ENCODE results near the gene PID1.

Gene PID1

DNA sequence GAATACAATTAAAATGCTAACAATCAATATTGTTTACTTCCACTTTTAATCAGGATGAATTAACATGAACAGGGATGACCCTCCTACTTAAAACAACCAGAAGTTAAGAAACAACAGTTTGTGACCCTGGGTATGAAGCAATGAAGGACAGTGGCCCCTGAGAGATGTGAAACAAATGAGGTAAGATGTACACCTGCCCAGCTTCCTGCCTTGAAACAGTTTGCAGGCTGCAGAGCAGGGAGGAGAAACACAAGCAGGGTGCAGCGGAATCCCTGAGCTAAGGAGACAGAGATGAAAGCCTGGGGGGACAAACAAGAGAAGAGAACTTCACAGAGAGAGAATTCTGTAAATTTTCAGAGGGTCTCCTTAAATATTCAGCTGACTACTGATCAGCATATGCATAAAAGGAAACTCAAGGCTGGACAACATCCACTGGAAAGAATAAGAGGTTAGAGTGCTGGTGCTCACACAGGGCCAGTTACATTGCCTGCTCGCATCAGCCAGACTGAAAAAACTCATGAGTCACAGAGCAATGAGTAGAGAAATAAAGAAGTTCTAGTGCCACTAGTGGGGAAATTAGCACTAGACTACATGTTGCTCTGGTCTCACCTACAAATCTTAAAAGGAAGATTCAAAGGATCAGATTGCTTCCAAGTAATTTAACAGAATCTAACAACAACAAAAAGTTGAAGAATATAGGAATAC is 106.4 kb downstream of the PID1 start:
- no peak for DNase-seq (ENCODE audit: low spot score)

DNA sequence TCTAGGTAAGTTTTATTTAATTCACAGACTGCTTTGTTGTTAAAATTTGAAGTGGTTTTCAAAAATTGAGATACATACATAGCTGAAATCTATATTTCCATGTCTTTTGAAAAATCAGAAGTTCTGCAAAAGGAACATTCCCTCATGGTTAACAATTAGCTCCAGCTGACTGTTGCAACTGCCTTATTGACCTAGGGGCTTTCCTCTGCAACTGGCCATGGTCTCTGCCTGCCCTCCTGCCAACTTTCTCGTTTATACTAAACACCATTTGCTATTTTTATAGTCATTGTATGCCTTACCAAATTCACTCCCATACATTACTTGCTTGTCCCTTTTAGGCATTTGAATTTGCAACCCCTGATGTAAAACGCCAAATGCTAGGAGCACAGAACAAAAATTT is 107.2 kb downstream of the PID1 start:
- DNase-seq (ENCODE audit: low spot score): no peak

DNA sequence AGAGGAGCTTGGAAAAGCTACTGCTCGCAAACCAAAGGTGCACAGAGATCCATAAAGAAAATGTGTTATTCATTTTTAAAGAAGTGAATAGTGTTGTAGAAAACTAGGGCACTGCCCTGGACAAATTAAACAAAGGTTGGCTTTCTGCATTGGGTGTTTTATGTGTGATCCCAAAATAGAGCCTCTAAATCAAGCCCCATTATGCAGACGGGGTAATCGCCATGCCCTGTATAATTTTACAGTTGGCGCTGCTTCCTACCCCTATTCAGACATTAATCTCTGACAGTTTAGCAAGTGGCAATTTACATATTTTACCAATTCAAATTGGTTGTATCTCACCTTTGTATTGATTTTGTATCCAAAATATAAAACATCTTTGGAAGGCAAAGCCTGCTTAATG is 109.1 kb downstream of the PID1 start:
- no peak for DNase-seq (ENCODE audit: low spot score)

DNA sequence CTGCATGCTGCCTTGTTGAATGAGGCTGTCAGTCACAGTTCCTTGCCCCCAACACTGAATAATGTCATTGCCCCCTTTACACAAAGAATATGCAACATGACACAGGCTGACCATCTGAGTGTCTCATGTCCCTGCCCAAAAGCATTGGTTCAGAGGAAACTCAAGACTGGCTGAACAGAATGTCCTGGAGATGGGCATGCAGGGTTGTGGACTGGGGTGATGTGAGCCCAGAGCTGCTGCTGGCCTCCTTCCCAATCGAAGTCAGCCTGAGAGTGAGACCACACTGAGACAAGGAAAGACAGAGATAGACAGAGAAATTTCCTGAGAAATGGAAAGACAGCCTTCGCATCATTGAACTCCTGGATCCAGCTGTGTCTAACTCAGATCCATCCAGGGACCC is 110.1 kb downstream of the PID1 start:
- DNase-seq (ENCODE audit: low spot score): no peak

DNA sequence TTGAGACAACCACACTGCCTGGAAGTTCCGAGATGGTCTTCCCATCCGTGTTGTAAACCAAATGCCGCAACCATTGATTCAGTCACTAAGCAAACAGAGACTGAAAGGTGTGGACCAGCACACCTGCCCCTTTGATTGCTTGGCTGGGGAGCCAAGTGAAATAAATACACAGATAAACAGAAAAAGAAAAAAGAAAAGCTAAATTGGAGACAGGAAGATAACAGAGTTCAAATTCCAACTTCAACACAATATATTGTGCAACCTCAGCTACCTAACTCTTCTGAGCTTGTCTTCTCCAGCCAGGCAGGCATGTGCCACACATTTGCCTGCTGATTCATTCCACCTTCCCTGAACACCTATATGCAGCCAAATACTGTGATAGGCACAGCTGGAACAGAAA is 110.9 kb downstream of the PID1 start:
- no peak for DNase-seq (ENCODE audit: low spot score)

DNA sequence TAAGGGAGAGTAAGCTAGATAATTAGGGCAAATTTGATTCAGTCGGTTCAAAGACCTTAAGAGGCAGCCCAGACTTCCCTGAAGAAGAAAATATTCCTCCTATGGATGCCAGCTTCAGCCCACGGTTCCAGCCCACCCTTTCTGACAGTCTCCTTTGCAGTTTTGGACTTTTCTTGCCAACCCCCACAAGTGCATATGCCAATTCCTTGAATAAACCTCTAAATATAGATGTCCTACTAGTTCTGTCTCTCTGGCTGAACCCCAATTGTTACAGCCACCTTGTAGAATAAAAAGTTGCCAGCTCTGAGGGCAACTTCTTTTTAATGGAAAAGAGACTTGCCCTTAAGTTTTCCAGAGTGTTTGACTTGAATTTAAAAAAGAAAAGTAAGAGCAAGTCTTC is 111.7 kb downstream of the PID1 start:
- DNase-seq (ENCODE audit: low spot score): no peak

DNA sequence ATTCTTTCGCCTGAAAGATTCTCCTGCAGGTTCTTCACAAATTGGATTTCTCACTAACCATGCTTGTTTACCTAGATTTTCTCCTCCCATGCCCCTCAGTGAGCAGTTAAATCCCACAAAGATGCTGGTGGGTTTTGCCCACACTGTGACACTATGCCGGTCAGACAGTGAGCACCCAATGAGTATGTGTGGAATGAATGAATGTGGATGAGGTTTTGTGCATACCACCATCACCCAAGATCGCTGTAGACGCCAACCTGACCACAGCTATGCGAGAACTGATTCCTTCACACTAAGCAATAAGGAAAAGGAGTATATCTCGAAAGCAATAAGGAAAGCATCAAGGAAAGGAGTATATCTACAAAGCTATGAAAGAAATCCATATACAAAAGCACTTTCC is 116.7 kb downstream of the PID1 start:
- DNase-seq (ENCODE audit: low spot score): no peak

DNA sequence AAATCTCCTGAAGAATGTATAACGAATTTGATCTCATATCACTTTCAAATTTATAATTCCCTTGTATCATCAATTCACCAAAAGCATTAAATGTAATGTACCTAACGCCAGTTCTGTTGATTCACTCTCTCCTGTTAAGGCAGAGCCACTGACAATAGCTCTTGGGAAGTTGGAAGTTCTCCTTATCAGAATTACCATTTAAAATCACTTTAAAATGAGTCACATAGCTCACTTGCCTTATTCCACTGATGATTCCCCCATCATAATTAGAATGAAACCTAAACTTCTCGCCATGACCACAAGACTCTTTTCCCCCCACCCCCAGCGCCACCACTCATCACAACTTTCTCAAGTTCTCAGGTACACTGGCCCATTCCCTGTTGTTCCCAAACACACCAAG is 117.1 kb downstream of the PID1 start:
- DNase-seq (ENCODE audit: low spot score): no peak

DNA sequence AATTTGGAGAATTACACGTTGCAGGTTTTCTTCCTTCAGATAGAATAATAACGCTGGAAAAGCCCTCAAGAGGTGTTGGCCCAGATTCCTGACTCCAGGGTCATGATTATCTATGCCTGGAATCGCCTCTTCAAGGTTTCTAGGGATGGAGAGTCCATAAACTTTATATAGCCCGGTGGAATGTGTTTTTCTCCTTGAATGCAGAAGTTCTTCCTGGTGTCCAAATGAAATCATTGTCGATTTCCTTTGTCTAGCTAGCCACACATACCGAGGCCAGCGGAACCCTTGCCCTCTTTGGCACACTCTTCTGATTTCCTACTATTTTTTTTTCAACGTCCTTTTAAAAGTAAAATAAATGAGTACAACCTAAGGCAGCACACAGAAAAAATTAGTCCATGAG is 117.8 kb downstream of the PID1 start:
- no peak for DNase-seq (ENCODE audit: low spot score)

DNA sequence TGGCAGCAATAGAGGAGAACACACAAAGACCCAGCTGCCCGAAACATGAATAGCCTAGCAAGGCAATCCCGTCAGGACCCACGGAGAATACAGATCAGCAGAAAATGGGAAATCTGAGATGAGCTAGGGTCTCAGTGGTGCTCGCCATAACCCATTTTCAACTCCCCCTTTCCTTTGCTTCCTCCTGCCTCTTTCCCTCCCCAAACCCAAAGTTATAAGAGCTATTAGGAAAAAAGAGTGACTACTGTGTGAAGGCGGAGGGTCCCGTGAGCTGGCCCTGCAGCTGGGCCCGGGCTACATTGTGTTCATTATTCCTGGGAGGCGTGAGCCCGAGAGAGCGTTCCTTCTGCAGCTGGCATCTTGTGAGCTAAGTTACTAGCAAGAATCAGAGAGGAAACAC is 118.4 kb downstream of the PID1 start:
- DNase-seq (ENCODE audit: low spot score): no peak

DNA sequence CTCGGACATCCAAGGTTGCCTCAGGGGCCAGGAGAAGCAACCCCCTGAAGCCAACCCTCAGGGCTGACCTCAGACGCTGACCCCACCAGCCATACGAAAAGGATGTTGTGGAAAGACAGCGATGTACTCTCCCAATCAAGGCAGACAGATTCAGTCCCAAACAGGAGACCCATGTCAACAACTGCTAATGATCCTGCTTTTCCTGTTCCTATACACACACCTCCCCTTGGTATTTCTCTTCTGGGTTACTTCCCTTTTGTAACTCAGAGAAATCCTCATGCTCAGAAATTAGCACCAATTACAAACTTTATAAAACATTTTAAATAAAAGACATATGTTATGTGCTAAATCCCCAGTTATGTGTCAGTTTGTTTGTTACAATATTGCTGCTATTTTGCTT is 120.8 kb downstream of the PID1 start:
- DNase-seq (ENCODE audit: low spot score): no peak

DNA sequence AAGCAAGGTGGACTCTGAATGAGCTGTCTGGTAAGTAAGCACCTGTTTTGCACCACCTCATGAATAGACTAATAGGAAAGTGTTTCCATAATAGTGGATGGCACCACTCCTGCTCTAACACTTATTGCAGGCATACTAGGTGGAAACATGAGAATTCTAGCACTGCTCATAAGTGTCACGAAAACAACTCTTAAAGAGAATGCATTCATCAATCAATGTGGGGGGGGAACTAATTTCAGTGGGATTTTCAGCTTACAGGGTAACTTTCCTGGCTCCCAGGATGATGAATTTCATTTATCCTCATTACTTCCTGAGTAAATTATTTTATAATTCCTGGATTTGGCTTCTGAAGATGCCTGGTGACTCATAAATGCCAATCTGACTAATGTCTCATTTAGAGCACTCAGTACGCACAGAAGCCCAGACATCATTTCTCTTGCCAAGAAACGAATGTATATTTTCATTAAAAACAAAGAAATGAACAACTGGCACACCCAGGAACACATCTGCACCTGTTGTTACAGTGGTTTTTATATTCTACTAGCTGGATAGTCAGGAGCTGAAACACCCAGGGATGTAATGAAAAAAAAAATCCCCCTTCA is 129.6 kb downstream of the PID1 start:
- no peak for DNase-seq (ENCODE audit: low spot score)

DNA sequence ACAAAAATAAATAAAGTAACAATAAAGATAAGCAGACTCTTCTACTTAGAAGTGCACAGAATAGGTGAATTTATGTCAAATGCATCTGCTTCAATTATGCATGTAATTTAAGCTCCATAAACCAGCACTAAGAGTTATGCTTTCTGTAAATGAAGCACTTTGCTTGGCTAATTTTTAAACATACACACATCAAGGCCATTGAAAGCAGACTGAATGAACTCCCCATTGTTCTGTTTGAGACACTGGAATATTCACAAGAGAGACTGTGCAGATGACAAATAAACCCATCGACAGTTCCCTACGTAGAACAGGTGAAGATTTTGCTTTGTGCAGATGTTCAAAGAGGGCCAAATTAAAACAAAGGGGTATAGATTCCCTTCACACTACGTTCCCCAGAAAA is 133.4 kb downstream of the PID1 start:
- no peak for DNase-seq (ENCODE audit: low spot score)

DNA sequence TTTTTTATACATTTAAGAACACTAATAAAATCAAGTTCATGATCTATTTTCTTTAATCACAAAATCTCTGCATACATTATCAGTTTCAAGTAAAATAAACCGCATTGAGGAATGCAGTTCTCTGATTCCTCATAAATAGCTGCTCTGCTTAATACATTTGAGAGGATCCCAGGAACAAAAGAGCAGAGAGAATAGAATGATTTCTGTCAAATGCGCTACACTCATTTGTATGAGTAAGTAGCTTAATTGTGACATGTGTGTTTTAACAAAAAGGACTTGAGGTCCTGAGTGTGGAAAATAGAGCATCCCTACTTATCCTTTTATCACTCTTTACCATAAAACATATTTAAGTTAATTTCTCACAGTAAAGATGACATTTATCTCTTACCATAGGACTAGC is 134.0 kb downstream of the PID1 start:
- DNase-seq (ENCODE audit: low spot score): no peak

DNA sequence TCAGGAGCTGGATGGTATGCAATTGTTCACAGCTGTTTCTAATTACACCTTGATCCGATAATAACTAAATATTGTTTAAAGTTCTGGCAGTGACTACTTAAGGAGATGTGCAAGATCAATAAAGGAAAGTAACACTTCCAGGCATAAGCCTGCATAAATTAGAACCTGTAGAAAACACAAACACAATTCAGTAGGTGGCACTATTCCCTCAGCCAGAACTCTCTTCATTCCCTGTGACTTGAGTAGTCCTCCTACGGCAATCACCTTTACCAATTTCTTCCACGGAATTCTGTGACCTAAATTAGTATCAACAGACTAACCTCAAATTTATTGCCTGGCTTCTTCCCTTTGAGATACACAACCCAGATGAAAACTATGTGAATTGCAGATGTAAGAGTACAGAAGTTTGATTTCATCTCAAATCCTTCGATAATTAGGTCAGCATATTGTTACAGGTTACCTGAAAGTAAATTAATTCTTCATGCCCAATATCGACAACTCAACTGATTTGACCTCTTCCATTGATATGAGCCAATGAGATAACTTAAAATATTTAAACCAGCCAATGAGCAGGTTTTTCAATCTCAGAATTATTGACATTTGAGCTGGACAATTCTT is 137.8 kb downstream of the PID1 start:
- no peak for DNase-seq (ENCODE audit: low spot score)

DNA sequence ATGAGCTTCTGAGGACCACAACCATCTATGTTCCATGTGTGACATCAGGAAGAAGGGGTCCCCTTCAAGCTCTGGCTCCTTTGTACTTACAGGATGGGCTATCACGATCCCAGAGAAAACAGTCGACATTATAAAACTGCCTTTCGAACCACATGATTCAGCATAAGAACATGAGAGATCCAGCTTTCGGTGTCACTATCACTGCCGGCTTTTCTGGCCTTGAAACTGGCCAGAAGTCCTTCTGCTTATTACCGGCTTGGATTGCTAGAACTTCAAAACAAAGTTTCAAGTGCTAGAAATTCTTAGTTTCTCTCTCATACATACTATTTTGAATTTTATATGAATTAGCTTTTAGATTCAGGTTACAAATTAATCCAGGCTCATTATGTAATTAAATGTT is 138.9 kb downstream of the PID1 start:
- no peak for DNase-seq (ENCODE audit: low spot score)

DNA sequence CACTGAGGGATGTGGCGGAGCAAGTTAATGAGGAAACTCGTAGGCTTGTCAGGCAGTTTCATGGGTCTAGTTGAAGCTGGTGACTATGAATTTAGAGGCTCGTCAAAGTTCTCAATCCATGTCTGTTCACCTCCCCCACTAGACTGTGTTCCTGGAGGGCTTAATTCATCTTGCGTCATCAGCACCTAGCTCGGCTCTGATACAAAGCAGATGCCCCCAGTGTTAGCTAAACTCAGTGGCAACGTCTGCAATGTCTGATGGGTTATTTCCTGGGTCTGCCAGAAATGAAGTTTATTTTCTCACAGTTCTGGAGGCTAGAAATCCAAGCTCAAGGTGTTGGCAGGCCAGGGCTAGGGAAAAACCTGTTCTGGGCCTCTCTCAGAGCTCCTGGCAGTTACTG is 140.6 kb downstream of the PID1 start:
- no peak for DNase-seq (ENCODE audit: low spot score)

DNA sequence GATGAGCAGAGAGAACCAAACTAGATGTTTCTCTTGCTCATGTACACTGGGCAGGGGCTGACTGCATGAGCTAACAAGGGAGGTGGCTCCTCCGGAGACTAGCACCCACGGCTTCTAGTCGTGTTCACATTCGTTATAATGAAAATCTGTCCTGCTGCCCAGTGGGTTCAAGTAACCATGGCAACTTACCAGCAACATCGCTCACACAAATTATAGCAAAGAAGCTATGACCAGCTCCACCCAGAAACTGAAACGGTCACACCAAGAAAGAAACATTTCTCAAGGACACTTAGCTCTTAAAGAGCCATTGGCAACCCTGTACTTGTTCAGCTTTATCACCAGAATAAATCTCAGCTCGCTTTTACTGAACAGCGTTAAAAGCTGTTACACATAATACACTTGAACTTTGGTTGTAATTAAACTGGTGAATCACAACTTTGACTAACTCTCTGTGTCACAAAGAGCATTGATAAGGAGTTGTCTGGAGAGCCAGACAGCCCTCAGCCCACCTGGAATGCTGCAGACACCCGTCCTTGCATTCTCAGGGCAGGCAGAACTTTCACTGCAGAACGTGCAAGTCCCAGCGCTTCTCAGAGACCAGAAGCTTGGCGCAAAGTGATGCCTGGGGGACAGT is 141.2 kb downstream of the PID1 start:
- DNase-seq (ENCODE audit: low spot score): no peak

DNA sequence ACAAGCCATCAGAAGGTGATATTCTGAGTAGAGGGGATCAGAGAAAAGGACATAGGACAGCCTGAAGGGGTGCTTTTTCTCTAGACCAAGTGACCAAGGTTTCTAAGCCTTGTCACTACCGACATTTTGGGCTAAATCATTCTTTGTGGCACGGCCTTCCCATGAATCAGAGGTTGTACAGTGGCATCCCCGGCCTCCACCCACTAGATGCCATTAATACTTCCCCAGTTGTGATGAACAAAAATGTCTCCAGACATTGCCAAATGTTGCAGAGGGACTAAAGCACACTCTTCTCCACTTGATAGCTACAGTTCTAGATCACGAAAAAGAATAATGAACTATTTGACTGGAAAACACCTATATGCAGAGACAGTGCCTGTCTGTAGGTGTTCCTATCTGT is 143.6 kb downstream of the PID1 start:
- no peak for DNase-seq (ENCODE audit: low spot score)

DNA sequence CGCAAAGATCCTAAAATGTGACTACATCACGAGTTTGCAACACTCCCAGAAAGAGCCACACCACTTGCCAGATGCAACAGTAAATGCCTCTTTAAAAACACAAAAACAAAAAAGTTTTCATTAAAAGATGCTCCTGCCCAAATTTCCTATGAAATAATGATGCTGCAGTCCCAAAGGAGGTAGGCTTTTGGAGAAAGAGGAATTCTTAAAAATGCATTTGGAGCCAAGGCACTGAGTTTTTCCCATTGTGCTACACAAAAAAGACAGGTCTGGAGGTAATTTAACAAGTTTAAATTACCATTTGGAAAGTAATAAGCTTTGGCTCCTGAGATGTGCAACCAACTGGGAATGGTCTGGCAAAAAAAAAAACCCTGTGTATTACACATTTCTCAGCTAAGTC is 145.0 kb downstream of the PID1 start:
- DNase-seq (ENCODE audit: low spot score): no peak

DNA sequence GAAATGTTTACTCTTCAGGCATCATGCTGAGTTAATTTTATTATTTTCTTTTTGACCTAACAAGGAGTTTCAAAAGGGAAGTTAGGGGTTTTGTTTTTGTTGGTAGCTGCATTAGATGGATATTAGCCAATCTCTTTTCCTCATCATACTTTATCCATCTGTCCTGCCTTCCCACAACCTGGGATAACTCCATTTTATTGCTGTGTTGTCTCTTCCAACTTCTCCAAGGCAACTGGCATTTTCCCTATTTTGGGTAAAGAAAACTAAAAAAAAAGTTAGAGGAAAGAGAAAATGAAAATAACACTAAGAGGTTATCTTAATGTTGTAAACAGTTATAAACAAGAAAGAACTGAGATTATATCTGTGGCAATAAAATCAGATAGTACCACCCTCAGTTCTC is 147.0 kb downstream of the PID1 start:
- DNase-seq (ENCODE audit: low spot score): no peak

DNA sequence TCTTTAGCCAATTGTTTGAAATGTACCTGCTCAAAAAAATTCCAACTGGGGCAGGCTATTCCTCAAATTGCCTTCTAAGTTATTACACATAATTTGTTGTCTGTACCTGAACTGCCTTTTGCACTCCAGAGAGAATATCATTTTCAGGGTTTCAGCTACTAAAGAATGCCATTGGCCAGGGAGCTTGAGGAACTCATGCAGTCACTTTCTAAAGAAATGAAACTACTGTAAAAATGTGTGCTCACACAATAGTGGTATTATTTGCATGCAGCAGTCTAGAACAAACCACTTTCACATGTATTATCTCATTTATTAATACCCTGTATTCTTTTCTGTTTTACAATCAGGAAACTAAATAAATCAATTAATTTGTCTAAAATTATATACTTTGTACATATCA is 152.2 kb downstream of the PID1 start:
- DNase-seq (ENCODE audit: low spot score): no peak

DNA sequence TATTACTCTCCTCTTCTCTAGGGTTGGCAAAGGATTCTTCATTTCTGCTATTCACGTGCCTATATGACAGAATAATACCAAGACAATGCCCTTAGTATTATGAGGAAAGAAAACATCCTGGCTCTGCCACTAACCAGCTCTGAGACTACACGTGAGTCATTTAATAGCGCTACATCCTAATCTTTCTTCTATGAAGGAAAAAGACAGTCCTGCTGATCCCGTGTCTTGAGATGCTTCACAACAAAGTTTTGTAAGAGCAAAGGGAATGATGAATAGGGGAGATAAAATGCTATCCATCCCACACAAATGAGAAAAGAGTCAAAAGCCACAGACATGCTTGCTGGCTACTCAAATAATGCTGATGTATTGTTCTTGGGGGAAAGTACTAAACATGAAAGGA is 152.8 kb downstream of the PID1 start:
- DNase-seq (ENCODE audit: low spot score): no peak

DNA sequence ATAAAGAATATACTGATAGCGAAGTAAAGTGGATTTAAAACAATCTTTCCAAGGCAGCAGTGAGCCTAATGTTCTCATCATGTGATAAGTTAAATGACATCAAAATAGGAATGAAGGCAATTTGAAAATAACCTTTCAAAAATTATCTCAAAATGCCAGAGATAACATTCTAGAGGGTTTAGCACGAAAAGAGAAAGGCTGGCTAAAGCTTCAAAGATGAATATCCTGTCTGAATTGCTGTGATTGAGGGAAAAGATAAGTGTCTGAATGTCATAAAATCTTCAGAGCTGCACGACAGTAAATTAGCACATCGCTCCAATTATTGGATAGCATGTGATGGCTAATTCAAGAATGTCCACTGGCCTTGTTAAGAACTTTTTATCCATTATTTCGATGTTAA is 159.3 kb downstream of the PID1 start:
- DNase-seq (ENCODE audit: low spot score): no peak

Data from ecto neural progenitor cell (in vitro differentiated cells).